GM12878 (cell line): ENCODE measurements around the gene EEF1G.

ENCODE experiments used
- CREB1 ChIP-seq: IDR thresholded peaks from 2 replicates; pipeline ENCODE4 v1.6.1; 2012; ENCODE audit warnings: low read depth, mild to moderate bottlenecking, inconsistent platforms
- EGR1 ChIP-seq, 2 experiments: IDR thresholded peaks; 1 replicate in 1 of 2; 2 replicates in 1 of 2; pipeline ENCODE4 v1.6.1; 2011 to 2012; ENCODE audit warnings: low read depth in 2 of 2, low read length in 2 of 2, borderline replicate concordance in 1 of 2, mild to moderate bottlenecking in 1 of 2, moderate library complexity in 1 of 2
- EP300 ChIP-seq, 2 experiments: fragments of 150-350 bp in 1 of 2; IDR thresholded peaks; 2 replicates each; pipeline ENCODE4 v1.6.1; 2011 to 2012; ENCODE audit warnings: low read depth in 2 of 2, low read length in 2 of 2, borderline replicate concordance in 1 of 2, improper control_type of control experiment in 1 of 2, inconsistent platforms in 1 of 2; ENCODE audit not compliant: control insufficient read depth in 1 of 2
- JUND ChIP-seq: IDR thresholded peaks from 2 replicates; pipeline ENCODE4 v1.6.1; 2012; ENCODE audit warnings: low read depth, mild to moderate bottlenecking, low read length, improper control_type of control experiment, moderate library complexity
- MAX ChIP-seq: IDR thresholded peaks from 2 replicates; pipeline ENCODE4 v1.6.1; 2012; ENCODE audit warnings: low read depth, low read length, improper control_type of control experiment
- POLR2A ChIP-seq: IDR thresholded peaks from 2 replicates; pipeline ENCODE4 v1.6.1; 2011; ENCODE audit warnings: low read depth, mild to moderate bottlenecking, low read length
- POLR2AphosphoS5 ChIP-seq: IDR thresholded peaks from 2 replicates; pipeline ENCODE4 v1.6.1; 2011; ENCODE audit warnings: mild to moderate bottlenecking, low read length, inconsistent platforms
- REST ChIP-seq: IDR thresholded peaks from 2 replicates; pipeline ENCODE4 v1.6.1; 2012; ENCODE audit warnings: mild to moderate bottlenecking, low read depth, low read length
- RFX5 ChIP-seq: IDR thresholded peaks from 2 replicates; pipeline ENCODE4 v1.6.1; 2011; ENCODE audit warnings: low read depth, low read length, improper control_type of control experiment
- SREBF2 ChIP-seq: IDR thresholded peaks from 2 replicates; pipeline ENCODE4 v1.6.1; 2012; ENCODE audit warnings: mild to moderate bottlenecking, low read length
- STAT1 ChIP-seq: fragments of 450-650 bp; conservative IDR thresholded peaks from 2 replicates; pipeline ENCODE4 v1.6.1; 2014; ENCODE audit warnings: antibody characterized with exemption, mild to moderate bottlenecking
- TBL1XR1 ChIP-seq: IDR thresholded peaks from 2 replicates; pipeline ENCODE4 v1.6.1; 2012; ENCODE audit warnings: low read depth, low read length, improper control_type of control experiment
- TF ChIP-seq, protein P1 (sequence below): IDR thresholded peaks from 2 replicates; pipeline ENCODE4 v1.6.1; 2012; ENCODE audit warnings: low read length, inconsistent platforms
- TF ChIP-seq, protein P2 (sequence below), 3 experiments: IDR thresholded peaks in 2 of 3; conservative IDR thresholded peaks in 1 of 3; 2 replicates each; pipeline ENCODE4 v1.5.1; 2011; ENCODE audit warnings: low read depth in 3 of 3, low read length in 3 of 3, mild to moderate bottlenecking in 3 of 3, control low read depth in 2 of 3, moderate library complexity in 2 of 3, inconsistent platforms in 1 of 3, mixed read lengths in 1 of 3; ENCODE audit not compliant: control insufficient read depth in 2 of 3, insufficient read depth in 1 of 3; ENCODE audit errors: extremely low read depth in 1 of 3

GRCh38 chr11:62538470-62539237 lies 35.0 kb downstream of the EEF1G start:
- TF ChIP-seq, protein P1, sequence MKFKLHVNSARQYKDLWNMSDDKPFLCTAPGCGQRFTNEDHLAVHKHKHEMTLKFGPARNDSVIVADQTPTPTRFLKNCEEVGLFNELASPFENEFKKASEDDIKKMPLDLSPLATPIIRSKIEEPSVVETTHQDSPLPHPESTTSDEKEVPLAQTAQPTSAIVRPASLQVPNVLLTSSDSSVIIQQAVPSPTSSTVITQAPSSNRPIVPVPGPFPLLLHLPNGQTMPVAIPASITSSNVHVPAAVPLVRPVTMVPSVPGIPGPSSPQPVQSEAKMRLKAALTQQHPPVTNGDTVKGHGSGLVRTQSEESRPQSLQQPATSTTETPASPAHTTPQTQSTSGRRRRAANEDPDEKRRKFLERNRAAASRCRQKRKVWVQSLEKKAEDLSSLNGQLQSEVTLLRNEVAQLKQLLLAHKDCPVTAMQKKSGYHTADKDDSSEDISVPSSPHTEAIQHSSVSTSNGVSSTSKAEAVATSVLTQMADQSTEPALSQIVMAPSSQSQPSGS: no peak
- no peak for TF ChIP-seq CREB1
- TF ChIP-seq, protein P2, sequence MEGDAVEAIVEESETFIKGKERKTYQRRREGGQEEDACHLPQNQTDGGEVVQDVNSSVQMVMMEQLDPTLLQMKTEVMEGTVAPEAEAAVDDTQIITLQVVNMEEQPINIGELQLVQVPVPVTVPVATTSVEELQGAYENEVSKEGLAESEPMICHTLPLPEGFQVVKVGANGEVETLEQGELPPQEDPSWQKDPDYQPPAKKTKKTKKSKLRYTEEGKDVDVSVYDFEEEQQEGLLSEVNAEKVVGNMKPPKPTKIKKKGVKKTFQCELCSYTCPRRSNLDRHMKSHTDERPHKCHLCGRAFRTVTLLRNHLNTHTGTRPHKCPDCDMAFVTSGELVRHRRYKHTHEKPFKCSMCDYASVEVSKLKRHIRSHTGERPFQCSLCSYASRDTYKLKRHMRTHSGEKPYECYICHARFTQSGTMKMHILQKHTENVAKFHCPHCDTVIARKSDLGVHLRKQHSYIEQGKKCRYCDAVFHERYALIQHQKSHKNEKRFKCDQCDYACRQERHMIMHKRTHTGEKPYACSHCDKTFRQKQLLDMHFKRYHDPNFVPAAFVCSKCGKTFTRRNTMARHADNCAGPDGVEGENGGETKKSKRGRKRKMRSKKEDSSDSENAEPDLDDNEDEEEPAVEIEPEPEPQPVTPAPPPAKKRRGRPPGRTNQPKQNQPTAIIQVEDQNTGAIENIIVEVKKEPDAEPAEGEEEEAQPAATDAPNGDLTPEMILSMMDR (IDR thresholded peaks at IDR 0.05 in 2 of 3, conservative IDR thresholded peaks at IDR 0.05 in 1 of 3; ENCODE audit: control insufficient read depth in 2 of 3, extremely low read depth in 1 of 3, insufficient read depth in 1 of 3, low read depth in 3 of 3, low read length in 3 of 3): no peak
- TF ChIP-seq REST: no peak
- no peak for TF ChIP-seq JUND
- TF ChIP-seq EGR1 (IDR thresholded peaks at IDR 0.05; ENCODE audit: borderline replicate concordance in 1 of 2, low read depth in 2 of 2, low read length in 2 of 2): no peak
- TF ChIP-seq EP300 (IDR thresholded peaks at IDR 0.05; ENCODE audit: borderline replicate concordance in 1 of 2, control insufficient read depth in 1 of 2, low read depth in 2 of 2, low read length in 2 of 2): no peak
- TF ChIP-seq MAX: no peak
- no peak for TF ChIP-seq TBL1XR1
- no peak for TF ChIP-seq RFX5
- no peak for TF ChIP-seq POLR2AphosphoS5
- TF ChIP-seq STAT1: no peak
- no peak for TF ChIP-seq POLR2A
- no peak for TF ChIP-seq SREBF2
